Neural cell (in vitro differentiated cells): Measurements from ENCODE around the gene VSIG2. TPM values are rescaled to one million over a fixed set of nuclear protein-coding genes. Genes with fewer than 3 reads are reported as not detected.

ENCODE experiments used
- H2AFZ ChIP-seq: fragments of 200-600, 300-800 bp; sonication (generic), shearing (Covaris generic); 2 replicates; pipeline ENCODE4 v1.6.0; 2014; ENCODE audit warnings: low read depth, mild to moderate bottlenecking, antibody characterized with exemption, low read length, moderate library complexity
- H3F3A ChIP-seq: fragments of 200-600 bp; shearing (Covaris generic); 2 replicates; pipeline ENCODE4 v1.6.1; 2016; ENCODE audit warnings: mild to moderate bottlenecking, moderate library complexity, mixed read lengths, antibody characterized with exemption, low read length; ENCODE audit not compliant: insufficient read depth, poor library complexity, severe bottlenecking
- H3K27ac ChIP-seq: fragments of 200-600, 300-800 bp; sonication (generic), shearing (Covaris generic); 2 replicates; pipeline ENCODE4 v1.5.1; 2014; ENCODE audit warnings: mild to moderate bottlenecking, low read length, moderate library complexity
- H3K27me3 ChIP-seq: fragments of 300-800, 200-600 bp; sonication (generic), shearing (Covaris generic); 2 replicates; pipeline ENCODE4 v1.6.0; 2014; ENCODE audit warnings: mild to moderate bottlenecking, low read depth, low read length, moderate library complexity; ENCODE audit not compliant: insufficient read depth
- H3K36me3 ChIP-seq: fragments of 300-800, 200-600 bp; sonication (generic), shearing (Covaris generic); 2 replicates; pipeline ENCODE4 v1.5.1; 2014; ENCODE audit warnings: mild to moderate bottlenecking, antibody characterized with exemption, low read length, moderate library complexity; ENCODE audit not compliant: insufficient read depth
- H3K4me2 ChIP-seq: fragments of 300-800, 200-600 bp; sonication (generic), shearing (Covaris generic); 2 replicates; pipeline ENCODE4 v1.6.0; 2014; ENCODE audit warnings: mild to moderate bottlenecking, low read length
- H3K4me3 ChIP-seq: fragments of 300-800, 200-600 bp; sonication (generic), shearing (Covaris generic); 2 replicates; pipeline ENCODE4 v1.5.1; 2014; ENCODE audit warnings: mild to moderate bottlenecking, low read length, moderate library complexity
- H3K79me2 ChIP-seq: fragments of 200-600 bp; shearing (Covaris generic); replicated peaks from 2 replicates; pipeline ENCODE4 v1.6.0; 2014; ENCODE audit warnings: mild to moderate bottlenecking, low read length, moderate library complexity; ENCODE audit not compliant: insufficient read depth
- H3K9ac ChIP-seq: fragments of 300-800, 200-600 bp; sonication (generic), shearing (Covaris generic); 2 replicates; pipeline ENCODE4 v1.6.1; 2016; ENCODE audit warnings: mild to moderate bottlenecking, low read length, mixed read lengths
- H3K9me2 ChIP-seq: fragments of 200-600 bp; shearing (Covaris generic); 2 replicates; pipeline ENCODE4 v1.6.1; 2016; ENCODE audit warnings: mild to moderate bottlenecking, low read length, mixed read lengths; ENCODE audit not compliant: insufficient read depth
- H3K9me3 ChIP-seq: fragments of 200-600, 300-800 bp; sonication (generic), shearing (Covaris generic); 2 replicates; pipeline ENCODE4 v1.6.1; 2016; ENCODE audit warnings: mild to moderate bottlenecking, mixed run types, low read length, moderate library complexity, mixed read lengths
- H4K20me1 ChIP-seq: fragments of 200-600 bp; shearing (Covaris generic); 2 replicates; pipeline ENCODE4 v1.6.1; 2016; ENCODE audit warnings: mild to moderate bottlenecking, mixed run types; ENCODE audit not compliant: insufficient read depth
- CTCF ChIP-seq: fragments of 450-650 bp; IDR thresholded peaks from 2 replicates; pipeline ENCODE4 v1.5.1; 2014; ENCODE audit warnings: antibody characterized with exemption, mild to moderate bottlenecking, moderate library complexity; ENCODE audit not compliant: poor library complexity, severe bottlenecking
- EP300 ChIP-seq: fragments of 450-650 bp; conservative IDR thresholded peaks from 2 replicates; pipeline ENCODE4 v1.6.1; 2014; ENCODE audit warnings: antibody characterized with exemption, mild to moderate bottlenecking, moderate library complexity; ENCODE audit not compliant: poor library complexity, severe bottlenecking
- EZH2 ChIP-seq: fragments of 200-600, 300-800 bp; shearing (Covaris generic), sonication (generic); IDR thresholded peaks from 2 replicates; pipeline ENCODE4 v1.6.1; 2014; ENCODE audit warnings: antibody characterized with exemption, low read length, borderline replicate concordance, mild to moderate bottlenecking; ENCODE audit not compliant: insufficient read depth, poor library complexity, severe bottlenecking
- MXI1 ChIP-seq: fragments of 450-650 bp; conservative IDR thresholded peaks from 2 replicates; pipeline ENCODE4 v1.6.1; 2014; ENCODE audit warnings: antibody characterized with exemption, mild to moderate bottlenecking; ENCODE audit not compliant: poor library complexity, severe bottlenecking
- POLR2AphosphoS5 ChIP-seq: IDR thresholded peaks from 2 replicates; pipeline ENCODE4 v1.6.1; 2012
- RAD21 ChIP-seq: fragments of 450-650 bp; conservative IDR thresholded peaks from 2 replicates; pipeline ENCODE4 v1.6.1; 2014; ENCODE audit warnings: antibody characterized with exemption, mild to moderate bottlenecking, moderate library complexity
- REST ChIP-seq: IDR thresholded peaks from 2 replicates; pipeline ENCODE4 v1.6.1; 2012; ENCODE audit warnings: borderline replicate concordance
- SMC3 ChIP-seq: fragments of 450-650 bp; conservative IDR thresholded peaks from 2 replicates; pipeline ENCODE4 v1.6.1; 2014; ENCODE audit warnings: antibody characterized with exemption, mild to moderate bottlenecking, moderate library complexity; ENCODE audit not compliant: poor library complexity
- TAF1 ChIP-seq: IDR thresholded peaks from 2 replicates; pipeline ENCODE4 v1.6.1; 2012; ENCODE audit warnings: low read depth
- polyA plus RNA-seq: library from polyadenylated mRNA; depleted of rRNA; stranded (reverse); fragments of >200 nt; gene quantifications from 2 replicates; pipeline ENCODE4 v1.2.3, GENCODE V29; 2014

The VSIG2 gene
- polyA plus RNA-seq, 1 donor from 2014 or later, result not detected

- Histone ChIP-seq H3K4me2 (no peak overlapping the region), H3K79me2 (no peaks in the 10 kb centered on the region), H3K27me3 (peaks cover 100% of the 10 kb centered on the region), H3K27ac (no peak overlapping the region), H3K9ac (no peak overlapping the region), H4K20me1 (no peaks in the 10 kb centered on the region), H2AFZ (no peak overlapping the region), H3K4me3 (no peak overlapping the region), H3F3A (no peaks in the 10 kb centered on the region), H3K9me3 (no peaks in the 10 kb centered on the region), H3K36me3 (no peaks in the 10 kb centered on the region), H3K9me2 (no peaks in the 10 kb centered on the region)
- TF ChIP-seq SMC3 (no peak), EP300 (no peak), EZH2 (no peak)
Observed at GRCh38 chr11:124747406-124748099, 4.5 kb downstream of the VSIG2 start.

GRCh38 chr11:124746621-124747243, 5.3 kb downstream of the VSIG2 start:
- Histone ChIP-seq H4K20me1 (no peaks in the 10 kb centered on the region), H3K36me3 (no peaks in the 10 kb centered on the region), H3K9me3 (no peaks in the 10 kb centered on the region), H3F3A (no peaks in the 10 kb centered on the region), H3K27me3 (peaks cover 100% of the 10 kb centered on the region), H3K4me3 (peak overlapping the region; percentile 61), H2AFZ (no peak overlapping the region), H3K79me2 (no peaks in the 10 kb centered on the region), H3K27ac (no peak overlapping the region), H3K4me2 (no peak overlapping the region), H3K9ac (no peak overlapping the region), H3K9me2 (no peaks in the 10 kb centered on the region)
- TF ChIP-seq TAF1, result no peak
- peak; percentile 65 for TF ChIP-seq CTCF

- TF ChIP-seq RAD21 (no peak), CTCF (peak; percentile 25), EZH2 (peak; percentile 44), TAF1 (no peak), EP300 (no peak), MXI1 (no peak), SMC3 (no peak), POLR2AphosphoS5 (no peak), REST (no peak)
- no peaks in the 10 kb centered on the region for H4K20me1 ChIP-seq
- no peak overlapping the region for H3K4me2 ChIP-seq
- H3K79me2 ChIP-seq, result no peaks in the 10 kb centered on the region
- no peaks in the 10 kb centered on the region for H3K9me3 ChIP-seq
- peak overlapping the region; percentile 61 for H3K4me3 ChIP-seq
- H3K9ac ChIP-seq, result peak overlapping the region; percentile 24
- H3F3A ChIP-seq, result no peaks in the 10 kb centered on the region
- no peak overlapping the region for H3K27ac ChIP-seq
- H3K36me3 ChIP-seq, result no peaks in the 10 kb centered on the region
- peaks cover 100% of the 10 kb centered on the region for H3K27me3 ChIP-seq
- no peak overlapping the region for H2AFZ ChIP-seq
- H3K9me2 ChIP-seq, result no peaks in the 10 kb centered on the region
Observed at GRCh38 chr11:124745835-124746620, 6.0 kb downstream of the VSIG2 start.
